Liver (tissue), 9 donors: ENCODE results near the gene PADI6. TPM values are rescaled to one million over a fixed set of nuclear protein-coding genes. Genes with fewer than 3 reads are reported as not detected.

ENCODE experiments used
- DNase-seq: peaks from one replicate; pipeline ENCODE4 v3.0.0-alpha.2; 2017; ENCODE audit warnings: low spot score
- H3K27ac ChIP-seq, 2 donors: one replicate each; pipeline ENCODE4 v1.7.0; 2013; ENCODE audit warnings: inconsistent platforms in 2 of 2, low read length in 2 of 2, control low read depth in 1 of 2, low read depth in 1 of 2, mild to moderate bottlenecking in 1 of 2
- H3K27me3 ChIP-seq, 4 donors: one replicate each; pipeline versions ENCODE4 v1.6.1 to v1.7.0; 2013; ENCODE audit warnings: low read length in 3 of 4, inconsistent platforms in 1 of 4, mild to moderate bottlenecking in 1 of 4, moderate library complexity in 1 of 4; ENCODE audit not compliant: control insufficient read depth in 4 of 4, insufficient read depth in 4 of 4
- H3K36me3 ChIP-seq, 4 donors: one replicate each; pipeline versions ENCODE4 v1.6.1 to v1.7.0; 2013; ENCODE audit warnings: low read length in 3 of 4, mild to moderate bottlenecking in 3 of 4, low read depth in 1 of 4, moderate library complexity in 1 of 4; ENCODE audit not compliant: control insufficient read depth in 4 of 4, insufficient read depth in 3 of 4
- H3K4me1 ChIP-seq, 4 donors: one replicate each; pipeline versions ENCODE4 v1.6.1 to v1.7.0; 2013; ENCODE audit warnings: low read length in 3 of 4, mild to moderate bottlenecking in 3 of 4, moderate library complexity in 1 of 4; ENCODE audit not compliant: control insufficient read depth in 4 of 4, insufficient read depth in 4 of 4
- H3K4me3 ChIP-seq, 3 donors: one replicate each; pipeline versions ENCODE4 v1.6.1 to v1.7.0; 2013; ENCODE audit warnings: low read length in 3 of 3, control low read depth in 1 of 3, low read depth in 1 of 3, mild to moderate bottlenecking in 1 of 3
- H3K9ac ChIP-seq, 2 donors: one replicate each; pipeline ENCODE4 v1.7.0; 2013; ENCODE audit warnings: low read length in 2 of 2, mild to moderate bottlenecking in 2 of 2, moderate library complexity in 2 of 2, control low read depth in 1 of 2, low read depth in 1 of 2
- H3K9me3 ChIP-seq, 4 donors: one replicate each; pipeline versions ENCODE4 v1.6.1 to v1.7.0; 2013; ENCODE audit warnings: low read length in 3 of 4; ENCODE audit not compliant: control insufficient read depth in 4 of 4
- ATF3 ChIP-seq: IDR thresholded peaks from 2 replicates; pipeline ENCODE4 v1.6.1; 2016; ENCODE audit warnings: antibody characterized with exemption
- CTCF ChIP-seq: fragments of 150-350 bp; IDR thresholded peaks from 2 replicates; pipeline ENCODE4 v1.5.1; 2017; ENCODE audit warnings: improper control_type of control experiment, low read depth, low read length; ENCODE audit not compliant: missing input control
- FOXA1 ChIP-seq: IDR thresholded peaks from 2 replicates; pipeline ENCODE4 v1.6.1; 2016; ENCODE audit warnings: antibody characterized with exemption
- FOXA2 ChIP-seq: IDR thresholded peaks from 2 replicates; pipeline ENCODE4 v1.6.1; 2016; ENCODE audit warnings: antibody characterized with exemption
- GABPA ChIP-seq, 2 donors: IDR thresholded peaks in 1 of 2; conservative IDR thresholded peaks in 1 of 2; 2 replicates each; pipeline ENCODE4 v1.6.1; 2016; ENCODE audit warnings: antibody characterized with exemption in 2 of 2, mild to moderate bottlenecking in 1 of 2, moderate library complexity in 1 of 2
- HNF4A ChIP-seq, 2 donors: conservative IDR thresholded peaks; 2 replicates each; pipeline ENCODE4 v1.6.1; 2016; ENCODE audit warnings: antibody characterized with exemption in 2 of 2, mild to moderate bottlenecking in 2 of 2
- HNF4G ChIP-seq: IDR thresholded peaks from 2 replicates; pipeline ENCODE4 v1.6.1; 2016; ENCODE audit warnings: antibody characterized with exemption
- JUND ChIP-seq, 2 donors: IDR thresholded peaks; 2 replicates each; pipeline ENCODE4 v1.6.1; 2016; ENCODE audit warnings: antibody characterized with exemption in 2 of 2
- NR2F2 ChIP-seq: IDR thresholded peaks from 2 replicates; pipeline ENCODE4 v1.6.1; 2016; ENCODE audit warnings: antibody characterized with exemption
- RAD21 ChIP-seq, 2 donors: IDR thresholded peaks; 2 replicates each; pipeline ENCODE4 v1.6.1; 2016; ENCODE audit warnings: antibody characterized with exemption in 2 of 2, mild to moderate bottlenecking in 2 of 2
- REST ChIP-seq: IDR thresholded peaks from 2 replicates; pipeline ENCODE4 v1.6.1; 2016; ENCODE audit warnings: antibody characterized with exemption, mild to moderate bottlenecking
- RXRA ChIP-seq, 2 donors: IDR thresholded peaks; 2 replicates each; pipeline ENCODE4 v1.6.1; 2017 to 2018; ENCODE audit warnings: antibody characterized with exemption in 2 of 2, mild to moderate bottlenecking in 1 of 2
- SP1 ChIP-seq: IDR thresholded peaks from 2 replicates; pipeline ENCODE4 v1.6.1; 2018; ENCODE audit warnings: antibody characterized with exemption, mild to moderate bottlenecking
- YY1 ChIP-seq: IDR thresholded peaks from 2 replicates; pipeline ENCODE4 v1.6.1; 2016; ENCODE audit warnings: antibody characterized with exemption, mild to moderate bottlenecking
- ZBTB33 ChIP-seq: IDR thresholded peaks from 2 replicates; pipeline ENCODE4 v1.6.1; 2016; ENCODE audit warnings: antibody characterized with exemption
- WGBS: extraction: QIAGEN DNeasy Blood & Tissue Kit; methylation state at CpG from one replicate; pipeline ENCODE4 v1.1.7; 2013; 5-methylcytosine and 5-hydroxymethylcytosine counted together
- polyA plus RNA-seq, 2 donors: library from polyadenylated mRNA; stranded (reverse) in 1 of 2; unstranded in 1 of 2; fragments of 200-250 nt in 1 of 2; fragments of >200 nt in 1 of 2; fragmentation: Nextera tagmentation in 1 of 2; extraction: Ambion mirVana in 1 of 2; gene quantifications; one replicate each; pipeline versions ENCODE4 v1.2.1 to v1.2.3, GENCODE V29; 2013 to 2015
- total RNA-seq, 2 donors: library from RNA; depleted of rRNA; stranded (reverse); fragments of >200 nt; gene quantifications; one replicate each; pipeline ENCODE4 v1.2.3, GENCODE V29; 2014
- donor health status: healthy.
- donor health status: healthy.
- donor health status: healthy.
- donor health status: healthy.
- donor health status: healthy.

The PADI6 gene
- total and polyA plus RNA-seq, 4 donors = not detected

GRCh38 chr1:17333081-17333480 is 38.9 kb upstream of the PADI6 start:
- peaks cover 0 to 11% (median 0%) of the 10 kb centered on the region in 4 donors for H3K9me3 ChIP-seq
- no peak for TF ChIP-seq RXRA (IDR thresholded peaks at IDR 0.05)
- DNase-seq = no peak

GRCh38 chr1:17335821-17336710 is 35.9 kb upstream of the PADI6 start:
- 31% methylated on average over 20 of the region's 20 CpGs for WGBS
- H3K27ac ChIP-seq = no peak overlapping the region

More at GRCh38 chr1:17333081-17333480, 38.9 kb upstream of the PADI6 start:
- no peaks in the 10 kb centered on the region for H3K36me3 ChIP-seq
- no peak overlapping the region for H3K4me3 ChIP-seq
- no peak overlapping the region for H3K9ac ChIP-seq
- WGBS = 87% methylated on average over 8 of the region's 8 CpGs
- H3K27ac ChIP-seq = no peak overlapping the region
- no peaks in the 10 kb centered on the region for H3K4me1 ChIP-seq
- peaks cover 0 to 5% (median 0%) of the 10 kb centered on the region in 4 donors for H3K27me3 ChIP-seq

GRCh38 chr1:17338706-17339493 is 33.1 kb upstream of the PADI6 start:
- DNase-seq = no peak
- no peaks in the 10 kb centered on the region for H3K9me3 ChIP-seq
- WGBS = 73% methylated on average over 15 of the region's 15 CpGs
- no peak overlapping the region for H3K27ac ChIP-seq
- no peak overlapping the region for H3K9ac ChIP-seq
- no peak overlapping the region for H3K4me3 ChIP-seq
- H3K36me3 ChIP-seq = no peaks in the 10 kb centered on the region
- no peaks in the 10 kb centered on the region for H3K4me1 ChIP-seq
- TF ChIP-seq FOXA1 (no peak), GABPA (IDR thresholded peaks at IDR 0.05 in 1 of 2, conservative IDR thresholded peaks at IDR 0.05 in 1 of 2) (no peak), HNF4G (no peak), REST (no peak), SP1 (no peak), NR2F2 (no peak), JUND (IDR thresholded peaks at IDR 0.05) (no peak), FOXA2 (no peak), ZBTB33 (no peak), YY1 (no peak), ATF3 (no peak), HNF4A (conservative IDR thresholded peaks at IDR 0.05) (no peak)
- peaks cover 0 to 4% (median 0%) of the 10 kb centered on the region in 4 donors for H3K27me3 ChIP-seq

More at GRCh38 chr1:17335821-17336710, 35.9 kb upstream of the PADI6 start:
- no peaks in the 10 kb centered on the region for H3K4me1 ChIP-seq
- peaks cover 0 to 5% (median 0%) of the 10 kb centered on the region in 4 donors for H3K27me3 ChIP-seq
- H3K36me3 ChIP-seq = no peaks in the 10 kb centered on the region
- no peak overlapping the region for H3K9ac ChIP-seq
- peak; percentile 81 for DNase-seq
- H3K4me3 ChIP-seq = no peak overlapping the region
- H3K9me3 ChIP-seq = no peaks in the 10 kb centered on the region
- TF ChIP-seq RAD21 (IDR thresholded peaks at IDR 0.05) (peak; percentile 67 to 75), CTCF (peak; percentile 76), RXRA (IDR thresholded peaks at IDR 0.05) (no peak)
